ENCODE measurements around the gene RAMACL. TPM values are rescaled to one million over a fixed set of nuclear protein-coding genes. Genes with fewer than 3 reads are reported as not detected.

Gene RAMACL
- total RNA-seq, 6 experiments from 2014 or later = 2.0 to 3.6 (median 2.8) TPM

GRCh38 chr6:166588691-166589336 lies 2.3 kb upstream of the RAMACL start:
- DNase-seq = peak; percentile 12
- TF ChIP-seq CTCF (IDR thresholded peaks at IDR 0.05) = no peak
- Mint-ChIP-seq H3K27me3 (ENCODE audit: insufficient read depth) (no peaks in the 10 kb centered on the region), H3K4me3 (peak overlapping the region; percentile 19; the same call in 1 of the 2 replicates), H3K4me1 (ENCODE audit: low read depth) (peaks cover 39% of the 10 kb centered on the region), H3K9me3 (no peaks in the 10 kb centered on the region), H3K27ac (no peak overlapping the region), H3K36me3 (ENCODE audit: low read depth) (no peaks in the 10 kb centered on the region)

- no peaks in the 10 kb centered on the region for H3K27me3 Mint-ChIP-seq (ENCODE audit: insufficient read depth)
- H3K27ac Mint-ChIP-seq = no peak overlapping the region
- H3K36me3 Mint-ChIP-seq (ENCODE audit: low read depth) = no peaks in the 10 kb centered on the region
- TF ChIP-seq CTCF (IDR thresholded peaks at IDR 0.05) = no peak
- H3K4me1 Mint-ChIP-seq (ENCODE audit: low read depth) = peaks cover 37% of the 10 kb centered on the region
- H3K4me3 Mint-ChIP-seq = no peak overlapping the region
- no peaks in the 10 kb centered on the region for H3K9me3 Mint-ChIP-seq
- DNase-seq = no peak
Observed at GRCh38 chr6:166587631-166588413, 1.3 kb upstream of the RAMACL start.

- Mint-ChIP-seq H3K4me1 (ENCODE audit: low read depth) (peaks cover 36% of the 10 kb centered on the region), H3K4me3 (peak overlapping the region; percentile 75), H3K27me3 (ENCODE audit: insufficient read depth) (no peaks in the 10 kb centered on the region), H3K27ac (peak overlapping the region; percentile 79), H3K9me3 (no peaks in the 10 kb centered on the region), H3K36me3 (ENCODE audit: low read depth) (no peaks in the 10 kb centered on the region)
- TF ChIP-seq CTCF (IDR thresholded peaks at IDR 0.05) = no peak
- DNase-seq = peak; percentile 73
Observed at GRCh38 chr6:166584853-166585429, 1.5 kb downstream of the RAMACL start.

GRCh38 chr6:166584155-166584554 lies 2.3 kb downstream of the RAMACL start:
- no peaks in the 10 kb centered on the region for H3K27me3 Mint-ChIP-seq (ENCODE audit: insufficient read depth)
- TF ChIP-seq CTCF (IDR thresholded peaks at IDR 0.05) = no peak
- no peak overlapping the region for H3K4me3 Mint-ChIP-seq
- no peak for DNase-seq
- no peaks in the 10 kb centered on the region for H3K36me3 Mint-ChIP-seq (ENCODE audit: low read depth)
- H3K27ac Mint-ChIP-seq = no peak overlapping the region
- peaks cover 29% of the 10 kb centered on the region for H3K4me1 Mint-ChIP-seq (ENCODE audit: low read depth)
- no peaks in the 10 kb centered on the region for H3K9me3 Mint-ChIP-seq

GRCh38 chr6:166583230-166583965 lies 3.1 kb downstream of the RAMACL start:
- Mint-ChIP-seq H3K4me3 (no peak overlapping the region), H3K9me3 (no peaks in the 10 kb centered on the region), H3K27me3 (ENCODE audit: insufficient read depth) (no peaks in the 10 kb centered on the region), H3K36me3 (ENCODE audit: low read depth) (no peaks in the 10 kb centered on the region), H3K4me1 (ENCODE audit: low read depth) (peaks cover 21% of the 10 kb centered on the region), H3K27ac (no peak overlapping the region)
- no peak for TF ChIP-seq CTCF (IDR thresholded peaks at IDR 0.05)
- no peak for DNase-seq

All from HFFc6 (cell line).